Colon (tissue), 2 donors: ENCODE results near the gene NSMCE1.

Source experiments
- FAIRE-seq: peaks from 2 replicates; lab custom pipeline; 2012; peaks lifted over from hg19 to GRCh38; lab: Jason Lieb, UNC
- donor health status: control.
- donor health status: control.

The NSMCE1 gene

GRCh38 chr16:27242868-27243590, 25.5 kb downstream of the NSMCE1 start:
- FAIRE-seq = no peak

- FAIRE-seq = no peak
Observed at GRCh38 chr16:27242398-27242797, 26.2 kb downstream of the NSMCE1 start.

DNA sequence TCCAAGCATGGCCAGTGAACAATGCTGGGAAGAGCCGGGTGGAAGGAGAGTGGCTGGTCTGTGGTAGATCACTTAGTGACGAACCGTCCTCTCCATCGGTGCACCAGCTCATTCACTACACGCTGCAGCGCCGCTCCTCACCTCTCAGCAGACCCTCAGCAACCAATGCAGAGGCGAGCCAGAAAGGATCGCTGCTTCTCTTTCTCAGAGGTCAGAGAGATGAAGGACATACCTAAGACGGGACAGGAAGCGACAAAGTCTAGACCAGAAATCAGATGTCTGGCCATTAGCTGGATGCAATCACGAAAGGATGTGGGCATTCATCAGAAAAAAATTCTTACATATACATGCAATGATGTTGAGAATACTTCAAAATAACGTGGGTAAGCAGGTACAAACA, 26.9 kb downstream of the NSMCE1 start:
- FAIRE-seq = no peak

GRCh38 chr16:27240948-27241531, 27.5 kb downstream of the NSMCE1 start:
- no peak for FAIRE-seq

DNA sequence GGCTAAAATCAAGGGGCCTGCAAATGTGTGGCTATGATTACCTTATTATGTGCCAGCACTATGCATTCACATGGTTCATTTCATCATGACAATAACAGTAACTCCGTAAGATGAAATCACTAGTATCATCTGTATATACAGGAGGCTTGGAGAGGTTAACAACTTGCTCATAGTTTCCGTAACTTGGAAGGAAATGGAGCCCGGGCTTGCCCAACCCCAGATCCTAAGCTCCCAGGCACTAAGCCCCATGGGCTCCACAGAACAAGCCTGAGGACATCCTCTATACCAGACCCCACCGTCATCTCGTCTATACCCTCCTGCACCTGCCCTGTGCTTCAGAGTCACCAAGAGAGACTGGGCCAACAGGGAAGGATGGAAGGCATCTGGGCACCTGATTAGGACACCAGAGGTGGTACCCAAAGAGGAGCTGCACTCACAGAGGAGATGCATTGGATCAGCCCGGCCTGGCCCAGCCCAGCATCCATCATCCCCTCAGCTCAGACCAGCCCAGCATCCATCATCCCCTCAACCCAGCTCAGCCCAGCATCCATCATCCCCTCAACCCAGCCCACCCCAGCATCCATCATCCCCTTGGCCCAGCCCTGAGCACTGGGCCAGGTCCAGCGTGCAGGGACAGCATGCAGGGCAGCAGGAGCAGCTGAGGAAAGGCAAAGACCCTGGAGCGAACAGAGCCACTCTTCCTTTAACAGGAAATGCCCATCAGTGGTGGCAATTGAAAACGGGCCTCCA, 28.5 kb downstream of the NSMCE1 start:
- no peak for FAIRE-seq

DNA sequence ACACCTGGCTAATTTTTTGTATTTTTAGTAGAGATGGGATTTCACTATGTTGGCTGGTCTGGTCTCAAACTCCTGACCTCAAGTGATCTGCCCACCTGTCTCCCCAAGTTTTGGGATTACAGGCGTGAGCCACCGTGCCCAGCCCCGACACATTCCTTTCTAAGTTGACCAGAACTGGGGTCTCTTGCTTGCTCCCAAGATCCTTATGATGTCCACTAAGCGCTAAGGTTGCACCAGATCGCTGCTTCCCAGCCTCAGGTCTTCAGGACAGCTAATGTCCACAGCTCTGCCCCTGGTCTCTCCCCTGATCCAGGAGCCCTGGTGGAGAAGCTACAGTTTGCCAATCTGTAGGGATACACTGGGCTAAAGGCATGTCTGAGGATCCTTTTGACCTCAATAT, 29.5 kb downstream of the NSMCE1 start:
- FAIRE-seq = no peak

DNA sequence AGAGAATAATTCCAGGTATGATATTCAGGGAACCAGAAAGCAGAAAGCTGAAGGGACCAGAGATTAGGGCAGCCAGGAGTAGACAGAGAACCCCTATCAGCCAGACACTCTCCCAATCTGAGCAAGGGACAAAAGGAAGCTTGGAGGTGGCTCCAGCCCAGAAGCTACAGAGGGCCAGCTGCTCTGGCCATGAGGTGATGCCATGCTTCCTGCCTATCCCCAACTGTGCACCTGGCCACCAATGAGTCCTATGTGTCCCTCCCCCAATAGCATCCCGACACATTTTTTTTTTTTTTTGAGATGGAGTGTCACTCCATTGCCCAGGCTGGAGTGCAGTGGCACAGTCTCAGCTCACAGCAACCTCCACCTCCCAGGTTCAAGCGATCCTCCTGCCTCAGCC, 30.0 kb downstream of the NSMCE1 start:
- FAIRE-seq = no peak

GRCh38 chr16:27238016-27238587, 30.5 kb downstream of the NSMCE1 start:
- FAIRE-seq = no peak

DNA sequence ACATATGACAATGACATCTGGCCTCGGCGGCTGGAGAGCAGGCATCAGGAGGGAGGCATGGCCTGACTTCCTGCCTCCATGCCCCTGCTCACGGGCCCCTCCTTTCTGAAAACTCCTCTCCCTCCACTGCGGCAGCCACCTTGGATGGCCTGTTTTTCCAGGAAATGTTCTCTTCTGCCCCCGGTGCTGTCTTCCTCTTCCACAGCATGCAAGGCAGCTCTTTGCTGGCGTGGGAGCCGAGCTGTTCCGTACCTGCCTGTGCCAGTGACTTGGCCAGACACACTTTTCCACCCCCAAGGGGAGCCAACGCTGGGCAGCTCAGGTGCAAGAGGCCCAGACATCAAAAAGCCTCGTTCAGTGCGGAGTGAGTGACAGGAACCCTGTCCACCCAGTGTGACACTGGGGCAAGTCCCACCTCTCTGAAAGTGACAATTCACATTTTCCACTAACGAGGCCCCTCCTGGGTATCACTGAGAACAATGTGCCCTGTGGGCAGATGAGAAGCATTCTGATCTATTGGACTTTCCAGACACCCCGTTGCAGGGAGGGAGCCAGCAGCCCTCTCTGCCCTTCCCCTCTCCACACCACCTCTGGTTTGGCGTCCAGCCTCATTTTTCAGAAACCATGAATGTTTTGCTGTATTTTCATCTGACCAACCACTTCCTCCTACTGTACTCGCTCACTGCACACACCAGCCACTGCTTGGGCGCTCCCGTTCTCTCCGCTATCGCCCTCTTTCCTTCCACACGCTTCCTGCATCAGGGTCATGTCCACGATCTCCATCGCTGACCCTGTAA, 31.2 kb downstream of the NSMCE1 start:
- FAIRE-seq = no peak

DNA sequence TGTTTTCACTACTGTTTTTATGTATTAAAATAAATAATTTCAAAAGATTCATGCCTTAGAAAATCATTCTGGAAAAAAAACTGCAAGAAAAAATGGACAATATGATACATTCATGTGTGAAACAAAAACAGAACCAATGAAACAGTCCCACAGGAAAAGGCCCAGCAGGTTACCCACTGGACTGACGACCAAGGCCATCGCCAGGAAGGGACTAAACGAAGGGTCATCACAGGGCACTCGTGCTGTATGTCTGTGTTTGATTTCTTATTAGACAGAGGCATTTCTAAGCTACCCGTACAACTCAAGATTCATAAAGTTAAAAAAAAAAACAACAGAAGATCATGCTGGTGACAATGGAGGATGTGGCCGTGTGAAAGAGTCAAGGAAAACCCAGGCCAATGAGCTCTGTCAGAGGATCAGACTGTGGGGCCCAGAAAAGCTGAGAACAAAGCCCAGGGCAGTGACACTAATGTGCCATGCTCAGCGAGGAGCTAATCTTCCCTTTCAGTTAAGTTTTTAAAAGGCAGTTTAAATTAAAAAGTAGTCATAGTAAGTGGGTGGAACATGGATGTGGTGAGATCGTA, 31.8 kb downstream of the NSMCE1 start:
- FAIRE-seq = no peak

GRCh38 chr16:27235938-27236245, 32.7 kb downstream of the NSMCE1 start:
- no peak for FAIRE-seq

DNA sequence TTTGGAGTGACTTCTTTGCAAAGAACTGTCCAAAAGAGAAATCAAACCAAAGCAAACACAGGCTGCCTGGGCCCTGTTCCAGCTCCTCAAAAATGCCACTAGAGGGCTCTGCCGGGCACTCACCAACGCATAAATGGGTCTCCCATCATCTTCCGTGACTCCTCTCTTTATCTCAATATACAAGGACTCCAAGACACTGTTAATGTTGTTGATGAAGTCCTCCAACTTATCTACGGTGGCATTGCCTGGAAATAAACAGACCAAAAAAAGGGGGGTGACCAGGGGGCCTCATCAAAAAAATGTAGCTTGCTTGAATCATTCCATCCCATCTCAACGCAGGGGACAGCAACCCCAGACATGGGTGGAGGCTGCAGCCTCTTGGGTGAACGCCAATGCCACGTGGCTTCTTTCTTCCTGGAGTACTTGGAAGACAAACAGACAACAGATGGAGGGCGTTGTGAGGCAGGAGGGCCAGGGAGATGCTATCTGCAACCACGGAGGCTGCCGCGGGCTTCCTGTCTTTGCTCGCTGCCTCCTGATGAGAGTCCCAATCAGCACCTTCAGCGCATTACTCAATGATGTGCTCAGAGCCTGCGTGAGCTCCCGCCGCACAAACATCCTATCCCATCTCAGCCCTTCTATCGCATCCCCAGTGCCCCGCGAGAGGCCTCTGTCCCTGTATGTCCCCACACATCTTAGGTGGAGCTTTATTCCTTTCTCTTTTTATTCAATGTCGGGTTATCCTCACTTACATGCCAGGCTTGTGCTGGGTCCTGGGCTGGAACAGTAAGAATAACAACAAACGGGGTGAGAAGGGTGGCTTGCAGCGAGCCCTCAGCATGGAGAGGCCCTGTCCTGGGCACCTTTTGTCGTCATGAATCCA, 33.3 kb downstream of the NSMCE1 start:
- no peak for FAIRE-seq

DNA sequence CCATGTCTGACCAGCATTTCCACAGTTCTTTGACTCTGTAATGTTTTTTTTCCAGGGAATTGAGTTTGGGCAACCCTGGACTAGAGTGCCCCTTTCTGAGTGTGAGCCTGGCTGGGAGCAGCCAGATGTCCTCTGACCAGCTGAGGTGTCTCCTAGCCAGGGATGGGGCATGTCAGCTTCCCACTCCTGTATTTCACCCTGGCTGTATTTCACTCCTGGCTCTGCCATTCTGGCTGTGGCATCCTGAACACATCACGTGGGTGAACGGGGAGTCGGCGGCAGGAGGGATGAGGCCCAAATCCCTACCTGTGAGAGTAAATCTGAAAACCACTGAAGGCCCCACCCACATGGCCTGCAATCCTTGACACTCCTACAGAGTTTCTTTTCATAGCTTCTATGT, 34.0 kb downstream of the NSMCE1 start:
- FAIRE-seq = no peak

DNA sequence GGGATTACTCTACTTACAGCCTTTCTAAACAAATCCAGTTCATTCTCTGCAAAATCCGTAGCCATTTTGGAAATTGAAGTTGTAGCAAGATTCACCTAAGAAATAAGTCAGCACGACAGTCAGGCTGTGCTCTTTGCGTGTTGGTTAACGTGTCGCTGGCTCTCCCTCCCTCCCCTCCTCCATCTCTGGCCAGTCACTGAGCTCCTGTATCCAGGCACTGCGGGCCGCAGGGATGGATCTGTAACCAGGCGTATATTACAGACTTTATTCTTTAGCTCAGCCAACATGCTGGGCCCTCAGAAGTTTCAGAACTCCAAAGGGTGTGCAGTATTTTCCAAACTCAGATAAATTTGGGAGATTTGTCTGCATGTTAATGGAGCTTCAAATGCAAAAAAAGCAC, 34.4 kb downstream of the NSMCE1 start:
- no peak for FAIRE-seq

DNA sequence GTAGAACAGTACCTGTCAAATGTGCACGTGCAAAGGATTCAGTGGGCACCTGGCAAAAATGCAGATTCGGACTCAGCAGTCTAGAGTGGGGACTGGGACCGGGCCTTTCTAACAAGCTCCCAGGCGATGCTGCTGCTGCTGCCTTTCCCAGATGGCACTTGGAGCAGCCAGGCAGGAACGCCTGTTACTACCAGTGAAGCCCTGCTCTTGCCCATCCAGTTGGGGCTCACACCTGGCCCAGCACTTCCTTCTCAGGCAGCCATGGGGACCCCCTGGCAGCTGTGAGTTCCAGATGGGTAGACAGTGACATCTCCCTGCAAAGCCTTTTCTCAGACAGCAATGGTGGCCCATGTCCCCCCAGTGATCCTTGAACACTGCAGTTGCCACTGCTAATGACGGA, 34.8 kb downstream of the NSMCE1 start:
- FAIRE-seq = no peak

- FAIRE-seq = no peak
Observed at GRCh38 chr16:27232901-27233625, 35.5 kb downstream of the NSMCE1 start.

- no peak for FAIRE-seq
Observed at GRCh38 chr16:27232061-27232900, 36.3 kb downstream of the NSMCE1 start.

DNA sequence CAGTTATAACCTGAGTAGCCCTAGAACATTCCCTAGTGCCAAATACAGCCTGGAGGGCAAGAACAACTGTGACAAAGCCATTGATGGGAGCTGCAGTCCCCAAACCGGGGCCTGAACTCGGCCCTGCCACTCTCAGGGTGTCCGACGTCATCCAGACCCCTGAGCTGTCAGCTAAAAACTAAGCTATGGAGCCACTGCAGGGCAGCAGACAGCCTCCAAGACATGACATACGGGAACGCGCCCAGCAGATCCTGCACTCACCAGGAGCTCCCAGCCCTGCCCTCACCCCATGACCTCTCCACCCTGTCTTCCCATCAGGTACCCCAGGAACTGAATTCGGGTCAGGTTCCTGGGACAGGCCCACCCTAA, 36.9 kb downstream of the NSMCE1 start:
- FAIRE-seq = no peak

DNA sequence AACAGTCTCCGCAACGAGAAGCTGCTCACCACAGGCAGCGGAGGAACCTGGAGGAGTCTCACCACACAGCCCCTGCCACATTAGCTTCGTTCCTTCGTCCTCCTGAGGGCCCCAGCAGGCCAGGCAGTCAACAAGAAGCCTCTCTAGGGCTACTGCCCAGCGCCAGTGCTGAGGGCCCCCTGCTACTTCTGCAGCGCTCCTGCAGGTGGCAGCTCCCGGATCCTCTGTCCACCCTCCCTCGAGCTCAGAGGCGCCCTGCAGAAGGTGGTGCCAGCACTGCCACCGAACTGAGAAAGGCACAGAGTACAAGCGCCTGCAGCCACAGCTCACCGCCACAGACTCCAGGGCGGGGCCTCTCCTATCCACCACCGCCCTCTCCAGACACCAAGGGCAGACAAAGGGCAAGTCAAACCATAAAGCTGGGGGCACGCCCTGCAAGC, 38.0 kb downstream of the NSMCE1 start:
- no peak for FAIRE-seq
